Measurements from ENCODE around the gene STK32B.

GRCh38 chr4:5365071-5366008 is 314.1 kb downstream of the STK32B start:
- TF ChIP-seq POLR2A (IDR thresholded peaks at IDR 0.05) (no peak), CTCF (IDR thresholded peaks at IDR 0.05) (no peak)
